ENCODE measurements around the gene TP53I11.

The TP53I11 gene

GRCh38 chr11:44904261-44905020 lies 46.2 kb downstream of the TP53I11 start:
- Histone ChIP-seq H3K27ac (ENCODE audit: low read length) (no peak overlapping the region), H3K4me2 (ENCODE audit: low read depth, low read length) (no peak overlapping the region)

GRCh38 chr11:44903518-44903917 lies 47.2 kb downstream of the TP53I11 start:
- Histone ChIP-seq H3K4me3 (ENCODE audit: low read length) (no peak overlapping the region), H3K4me1 (ENCODE audit: low read length) (no peaks in the 10 kb centered on the region), H4K20me1 (ENCODE audit: insufficient read depth, low read length) (no peaks in the 10 kb centered on the region), H3K9ac (ENCODE audit: low read length) (no peak overlapping the region), H2AFZ (ENCODE audit: low read length) (no peak overlapping the region), H3K27me3 (replicated peaks; ENCODE audit: insufficient read depth, low read length) (no peaks in the 10 kb centered on the region; the same call in 1 of the 2 replicates), H3K79me2 (ENCODE audit: low read length) (no peaks in the 10 kb centered on the region), H3K36me3 (replicated peaks; ENCODE audit: insufficient read depth, low read length) (no peaks in the 10 kb centered on the region), H3K4me2 (ENCODE audit: low read depth, low read length) (no peak overlapping the region), H3K9me3 (replicated peaks; ENCODE audit: insufficient read depth, low read length) (no peaks in the 10 kb centered on the region), H3F3A (ENCODE audit: insufficient read depth, low read length) (no peaks in the 10 kb centered on the region), H3K27ac (ENCODE audit: low read length) (no peak overlapping the region), H3K9me2 (replicated peaks; ENCODE audit: insufficient read depth, low read length) (no peaks in the 10 kb centered on the region)
- no peak for DNase-seq
- no peak for TF ChIP-seq EZH2 (optimal IDR thresholded peaks at IDR 0.05; ENCODE audit: low read depth, low read length)
- no peak for TF ChIP-seq EZH2phosphoT487 (IDR thresholded peaks at IDR 0.05; ENCODE audit: low read length)
- no peak for TF ChIP-seq CTCF (IDR thresholded peaks at IDR 0.05; ENCODE audit: low read length)

More at GRCh38 chr11:44904261-44905020, 46.2 kb downstream of the TP53I11 start:
- TF ChIP-seq CTCF (IDR thresholded peaks at IDR 0.05; ENCODE audit: low read length) (no peak), EZH2 (optimal IDR thresholded peaks at IDR 0.05; ENCODE audit: low read depth, low read length) (no peak), EZH2phosphoT487 (IDR thresholded peaks at IDR 0.05; ENCODE audit: low read length) (no peak)
- Histone ChIP-seq H3K9me2 (replicated peaks; ENCODE audit: insufficient read depth, low read length) (no peaks in the 10 kb centered on the region), H3K4me1 (ENCODE audit: low read length) (no peaks in the 10 kb centered on the region), H3K9me3 (replicated peaks; ENCODE audit: insufficient read depth, low read length) (no peaks in the 10 kb centered on the region), H3K79me2 (ENCODE audit: low read length) (no peaks in the 10 kb centered on the region), H3F3A (ENCODE audit: insufficient read depth, low read length) (no peaks in the 10 kb centered on the region), H3K36me3 (replicated peaks; ENCODE audit: insufficient read depth, low read length) (no peaks in the 10 kb centered on the region), H4K20me1 (ENCODE audit: insufficient read depth, low read length) (no peaks in the 10 kb centered on the region), H3K27me3 (replicated peaks; ENCODE audit: insufficient read depth, low read length) (no peaks in the 10 kb centered on the region; the same call in 1 of the 2 replicates), H3K4me3 (ENCODE audit: low read length) (no peak overlapping the region), H3K9ac (ENCODE audit: low read length) (no peak overlapping the region), H2AFZ (ENCODE audit: low read length) (no peak overlapping the region)
- DNase-seq = no peak

GRCh38 chr11:44903035-44903434 lies 47.6 kb downstream of the TP53I11 start:
- H3K27ac ChIP-seq (ENCODE audit: low read length) = no peak overlapping the region
- H3K4me3 ChIP-seq (ENCODE audit: low read length) = no peak overlapping the region
- H3K4me1 ChIP-seq (ENCODE audit: low read length) = no peaks in the 10 kb centered on the region
- no peaks in the 10 kb centered on the region for H3K9me3 ChIP-seq (replicated peaks; ENCODE audit: insufficient read depth, low read length)
- no peak for DNase-seq
- no peak overlapping the region for H3K4me2 ChIP-seq (ENCODE audit: low read depth, low read length)
- no peaks in the 10 kb centered on the region for H3K36me3 ChIP-seq (replicated peaks; ENCODE audit: insufficient read depth, low read length)
- no peak overlapping the region for H2AFZ ChIP-seq (ENCODE audit: low read length)
- no peak for TF ChIP-seq EZH2 (optimal IDR thresholded peaks at IDR 0.05; ENCODE audit: low read depth, low read length)
- no peak for TF ChIP-seq CTCF (IDR thresholded peaks at IDR 0.05; ENCODE audit: low read length)
- TF ChIP-seq EZH2phosphoT487 (IDR thresholded peaks at IDR 0.05; ENCODE audit: low read length) = no peak
- no peaks in the 10 kb centered on the region for H4K20me1 ChIP-seq (ENCODE audit: insufficient read depth, low read length)
- no peaks in the 10 kb centered on the region; the same call in 1 of the 2 replicates for H3K27me3 ChIP-seq (replicated peaks; ENCODE audit: insufficient read depth, low read length)
- H3K9me2 ChIP-seq (replicated peaks; ENCODE audit: insufficient read depth, low read length) = no peaks in the 10 kb centered on the region
- no peaks in the 10 kb centered on the region for H3F3A ChIP-seq (ENCODE audit: insufficient read depth, low read length)
- no peak overlapping the region for H3K9ac ChIP-seq (ENCODE audit: low read length)
- no peaks in the 10 kb centered on the region for H3K79me2 ChIP-seq (ENCODE audit: low read length)
